PFSK-1 (cell line): ENCODE measurements around the gene PLEKHD1.

Experiments
- FOXP2 ChIP-seq: optimal IDR thresholded peaks from 2 replicates; pipeline ENCODE3; 2011; ENCODE audit warnings: borderline replicate concordance, control low read depth, inconsistent platforms; ENCODE audit not compliant: insufficient read depth; ENCODE audit errors: extremely low read length, extremely low read depth
- POLR2AphosphoS5 ChIP-seq: IDR thresholded peaks from 2 replicates; pipeline ENCODE4 v1.6.1; 2012; ENCODE audit warnings: low read depth, mild to moderate bottlenecking, control low read depth, low read length, moderate library complexity
- SIN3A ChIP-seq: IDR thresholded peaks from 2 replicates; pipeline ENCODE4 v1.6.1; 2012; ENCODE audit warnings: mild to moderate bottlenecking, low read length, moderate library complexity, borderline replicate concordance; ENCODE audit not compliant: insufficient read depth
- TAF1 ChIP-seq: IDR thresholded peaks from 2 replicates; pipeline ENCODE4 v1.6.1; 2012; ENCODE audit warnings: low read length, control low read depth, borderline replicate concordance; ENCODE audit not compliant: insufficient read depth
- TF ChIP-seq, protein P1 (sequence below), 2 experiments: IDR thresholded peaks; 2 replicates each; pipeline versions ENCODE4 v1.6.1 to v1.8.0; 2011 to 2012; ENCODE audit warnings: low read depth in 2 of 2, low read length in 2 of 2, control low read depth in 1 of 2, inconsistent platforms in 1 of 2, mild to moderate bottlenecking in 1 of 2, moderate library complexity in 1 of 2; ENCODE audit not compliant: insufficient read depth in 1 of 2

Gene PLEKHD1

DNA sequence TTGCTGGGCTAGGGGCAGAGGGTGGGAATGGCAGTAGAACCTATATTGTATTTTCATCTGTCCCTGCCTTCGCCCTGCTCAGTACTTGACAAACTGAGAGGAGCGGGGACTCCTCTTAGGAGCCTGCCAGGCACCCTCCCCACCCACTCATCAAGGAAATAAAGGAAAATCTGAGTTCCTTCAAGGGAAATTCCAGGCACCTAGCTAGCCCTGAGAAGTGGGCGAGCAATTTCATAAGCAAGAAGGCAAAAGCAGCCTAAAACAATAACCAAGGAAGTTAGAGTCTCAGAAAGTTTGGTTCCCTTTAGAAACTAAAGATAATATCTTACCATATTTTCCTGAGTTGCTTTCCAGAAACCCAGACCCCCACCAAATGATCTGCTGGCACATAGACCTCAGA is 10.6 kb upstream of the PLEKHD1 start:
- TF ChIP-seq, protein P1, sequence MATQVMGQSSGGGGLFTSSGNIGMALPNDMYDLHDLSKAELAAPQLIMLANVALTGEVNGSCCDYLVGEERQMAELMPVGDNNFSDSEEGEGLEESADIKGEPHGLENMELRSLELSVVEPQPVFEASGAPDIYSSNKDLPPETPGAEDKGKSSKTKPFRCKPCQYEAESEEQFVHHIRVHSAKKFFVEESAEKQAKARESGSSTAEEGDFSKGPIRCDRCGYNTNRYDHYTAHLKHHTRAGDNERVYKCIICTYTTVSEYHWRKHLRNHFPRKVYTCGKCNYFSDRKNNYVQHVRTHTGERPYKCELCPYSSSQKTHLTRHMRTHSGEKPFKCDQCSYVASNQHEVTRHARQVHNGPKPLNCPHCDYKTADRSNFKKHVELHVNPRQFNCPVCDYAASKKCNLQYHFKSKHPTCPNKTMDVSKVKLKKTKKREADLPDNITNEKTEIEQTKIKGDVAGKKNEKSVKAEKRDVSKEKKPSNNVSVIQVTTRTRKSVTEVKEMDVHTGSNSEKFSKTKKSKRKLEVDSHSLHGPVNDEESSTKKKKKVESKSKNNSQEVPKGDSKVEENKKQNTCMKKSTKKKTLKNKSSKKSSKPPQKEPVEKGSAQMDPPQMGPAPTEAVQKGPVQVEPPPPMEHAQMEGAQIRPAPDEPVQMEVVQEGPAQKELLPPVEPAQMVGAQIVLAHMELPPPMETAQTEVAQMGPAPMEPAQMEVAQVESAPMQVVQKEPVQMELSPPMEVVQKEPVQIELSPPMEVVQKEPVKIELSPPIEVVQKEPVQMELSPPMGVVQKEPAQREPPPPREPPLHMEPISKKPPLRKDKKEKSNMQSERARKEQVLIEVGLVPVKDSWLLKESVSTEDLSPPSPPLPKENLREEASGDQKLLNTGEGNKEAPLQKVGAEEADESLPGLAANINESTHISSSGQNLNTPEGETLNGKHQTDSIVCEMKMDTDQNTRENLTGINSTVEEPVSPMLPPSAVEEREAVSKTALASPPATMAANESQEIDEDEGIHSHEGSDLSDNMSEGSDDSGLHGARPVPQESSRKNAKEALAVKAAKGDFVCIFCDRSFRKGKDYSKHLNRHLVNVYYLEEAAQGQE (IDR thresholded peaks at IDR 0.05; ENCODE audit: insufficient read depth in 1 of 2, low read depth in 2 of 2, low read length in 2 of 2): no peak
- TF ChIP-seq TAF1 (no peak), SIN3A (no peak), FOXP2 (no peak), POLR2AphosphoS5 (no peak)

DNA sequence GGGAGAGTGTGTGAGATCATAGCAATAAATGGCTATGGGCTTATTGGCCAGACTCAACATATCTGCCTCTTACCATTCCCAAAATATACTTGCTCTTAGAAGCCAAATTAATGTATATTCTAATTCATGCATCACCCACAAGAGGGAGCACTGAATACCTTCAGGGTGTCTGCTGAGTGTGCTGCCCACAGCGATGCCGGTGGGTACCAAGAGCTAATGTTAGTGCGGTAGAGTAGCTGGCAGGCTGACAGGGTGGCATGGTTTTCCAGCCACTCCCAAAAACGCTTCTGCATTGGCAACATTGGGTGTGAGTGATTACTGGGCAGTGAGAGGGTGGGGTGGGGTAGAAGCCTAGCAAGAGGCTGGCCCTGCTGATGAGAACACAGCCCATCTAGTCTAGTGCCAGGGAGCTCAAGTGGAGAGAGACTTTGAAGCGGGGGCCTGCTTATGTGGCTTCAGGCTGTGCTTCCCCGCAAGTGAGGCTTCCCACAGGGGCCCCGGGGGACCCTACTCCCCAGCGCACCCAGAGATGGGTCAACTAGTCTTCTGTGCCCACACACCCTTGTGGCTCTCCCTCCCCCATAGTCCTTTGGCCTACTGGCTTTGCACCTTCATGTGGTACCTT is 9.2 kb upstream of the PLEKHD1 start:
- TF ChIP-seq SIN3A: no peak
- no peak for TF ChIP-seq TAF1
- no peak for TF ChIP-seq POLR2AphosphoS5
- TF ChIP-seq, protein P1 (IDR thresholded peaks at IDR 0.05; ENCODE audit: insufficient read depth in 1 of 2, low read depth in 2 of 2, low read length in 2 of 2): no peak

DNA sequence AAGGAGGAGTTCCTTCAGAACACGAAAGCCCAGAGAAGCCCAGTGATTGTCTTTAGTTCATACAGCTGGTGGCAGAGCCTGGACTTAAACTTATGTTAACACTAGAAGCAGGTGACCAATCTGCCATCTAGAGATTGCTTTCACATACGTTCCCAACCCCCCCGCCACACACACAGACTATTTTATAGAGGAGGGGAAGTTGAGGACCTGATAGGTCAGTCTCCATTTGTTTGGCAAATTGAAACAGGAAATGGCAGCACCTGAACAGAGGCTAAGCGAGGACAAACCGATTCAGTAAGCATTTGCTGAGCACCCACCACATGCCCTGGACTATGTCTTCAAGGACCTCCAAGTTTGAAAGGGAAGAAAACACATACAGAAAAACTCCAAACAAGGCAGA is 4.8 kb upstream of the PLEKHD1 start:
- TF ChIP-seq, protein P1 (IDR thresholded peaks at IDR 0.05; ENCODE audit: insufficient read depth in 1 of 2, low read depth in 2 of 2, low read length in 2 of 2): no peak
- TF ChIP-seq POLR2AphosphoS5 (no peak), SIN3A (no peak)

DNA sequence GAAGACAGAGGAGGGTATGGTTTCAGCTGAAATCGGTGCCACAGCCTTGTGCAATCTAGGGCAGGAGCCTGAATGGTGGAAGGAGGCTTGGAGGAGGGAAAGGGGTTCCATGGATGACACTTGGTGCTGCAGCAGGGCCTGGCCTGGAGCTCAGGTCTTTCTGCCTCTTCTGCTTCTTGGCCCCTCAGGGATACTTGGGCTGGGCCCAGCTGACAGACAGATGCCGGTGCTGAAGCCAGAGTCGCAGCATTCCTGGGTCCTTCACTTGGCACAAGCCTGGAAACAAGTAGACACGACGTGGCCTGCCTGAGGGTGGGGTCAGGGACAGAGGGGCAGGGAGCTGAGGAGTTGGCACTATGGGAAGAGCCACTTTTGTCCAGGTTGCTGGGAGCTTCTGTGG is 4.4 kb upstream of the PLEKHD1 start:
- TF ChIP-seq SIN3A (no peak), TAF1 (no peak)
- TF ChIP-seq, protein P1 (IDR thresholded peaks at IDR 0.05; ENCODE audit: insufficient read depth in 1 of 2, low read depth in 2 of 2, low read length in 2 of 2): no peak

DNA sequence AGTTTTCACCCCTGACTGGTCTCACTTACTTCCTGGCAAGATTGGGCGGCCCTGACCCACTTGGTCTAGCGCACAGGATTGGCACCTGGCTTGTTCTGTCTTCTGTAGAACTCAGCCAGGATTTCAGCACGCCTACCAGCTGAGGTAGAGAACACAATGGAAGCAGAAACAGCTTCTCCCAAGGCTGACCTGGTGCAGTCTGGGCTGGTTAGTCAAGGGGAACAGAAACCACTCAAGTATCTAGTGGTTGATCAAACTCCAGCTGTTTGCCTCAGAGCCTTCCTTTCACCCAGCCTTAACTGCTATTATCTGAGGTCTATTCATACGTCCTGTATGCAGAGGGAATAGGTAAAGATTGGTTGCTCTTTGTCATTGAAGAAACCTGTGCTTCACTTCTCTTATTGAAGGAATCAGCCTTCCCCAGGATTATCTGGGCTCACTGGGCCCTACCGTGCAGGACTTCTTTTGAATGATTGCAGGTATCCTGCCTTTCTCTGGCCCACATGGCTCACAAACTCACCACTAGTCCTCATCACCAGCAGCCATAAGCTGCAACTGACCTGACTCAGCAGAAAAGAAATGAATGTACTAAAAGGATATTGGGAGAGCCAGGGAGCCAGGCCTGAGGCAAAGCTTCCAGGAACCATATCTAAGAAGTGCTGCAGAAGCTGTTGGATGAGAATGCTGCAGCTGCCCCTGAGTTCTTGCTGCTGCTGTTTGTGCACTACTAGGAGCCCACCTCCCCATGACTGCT is 2.5 kb upstream of the PLEKHD1 start:
- TF ChIP-seq, protein P1 (IDR thresholded peaks at IDR 0.05; ENCODE audit: insufficient read depth in 1 of 2, low read depth in 2 of 2, low read length in 2 of 2): no peak
- TF ChIP-seq SIN3A (no peak), FOXP2 (no peak), TAF1 (no peak), POLR2AphosphoS5 (no peak)
